HUES64 (cell line): ENCODE results near the gene LRRC1.

Experiments
- H3K27ac ChIP-seq: 2 replicates; pipeline ENCODE4 v1.7.0; 2013; ENCODE audit warnings: low read depth, low read length, inconsistent platforms
- H3K27me3 ChIP-seq: 2 replicates; pipeline ENCODE4 v1.6.1; 2013; ENCODE audit warnings: mild to moderate bottlenecking, low read length; ENCODE audit not compliant: insufficient read depth
- H3K36me3 ChIP-seq: 2 replicates; pipeline ENCODE4 v1.6.1; 2013; ENCODE audit warnings: mild to moderate bottlenecking, low read length; ENCODE audit not compliant: insufficient read depth
- H3K4me1 ChIP-seq: 2 replicates; pipeline ENCODE4 v1.6.1; 2013; ENCODE audit warnings: mild to moderate bottlenecking, low read length, moderate library complexity; ENCODE audit not compliant: insufficient read depth
- H3K4me3 ChIP-seq: 2 replicates; pipeline ENCODE4 v1.5.1; 2013; ENCODE audit warnings: mild to moderate bottlenecking, low read length, moderate library complexity
- H3K9ac ChIP-seq: 2 replicates; pipeline ENCODE4 v1.6.1; 2013; ENCODE audit warnings: mild to moderate bottlenecking, low read depth, low read length
- H3K9me3 ChIP-seq: 2 replicates; pipeline ENCODE4 v1.6.1; 2013; ENCODE audit warnings: low read depth, low read length; ENCODE audit not compliant: insufficient read depth
- WGBS: fragments of 150-250, 120-280 bp; methylation state at CpG from one replicate; pipeline ENCODE4 v1.1.7; 2013; ENCODE audit warnings: missing lambda C conversion rate; 5-methylcytosine and 5-hydroxymethylcytosine counted together

The LRRC1 gene

GRCh38 chr6:53851561-53851960 lies 56.8 kb downstream of the LRRC1 start:
- Histone ChIP-seq H3K9ac (no peak overlapping the region), H3K36me3 (no peaks in the 10 kb centered on the region), H3K27me3 (no peaks in the 10 kb centered on the region), H3K27ac (no peak overlapping the region), H3K4me1 (no peaks in the 10 kb centered on the region), H3K4me3 (no peak overlapping the region), H3K9me3 (no peaks in the 10 kb centered on the region)
- 89% methylated on average over 1 of the region's 2 CpGs for WGBS

- H3K27me3 ChIP-seq, result no peaks in the 10 kb centered on the region
- no peak overlapping the region for H3K4me3 ChIP-seq
- peaks cover 4% of the 10 kb centered on the region; the same call in 1 of the 2 replicates for H3K4me1 ChIP-seq
- H3K9ac ChIP-seq, result no peak overlapping the region
- 65% methylated on average over 2 of the region's 2 CpGs for WGBS
- H3K27ac ChIP-seq, result no peak overlapping the region
- no peaks in the 10 kb centered on the region for H3K9me3 ChIP-seq
- H3K36me3 ChIP-seq, result no peaks in the 10 kb centered on the region
Measured at GRCh38 chr6:53852805-53853204, 58.0 kb downstream of the LRRC1 start.

- Histone ChIP-seq H3K4me3 (no peak overlapping the region), H3K36me3 (no peaks in the 10 kb centered on the region), H3K9me3 (no peaks in the 10 kb centered on the region), H3K4me1 (peaks cover 4% of the 10 kb centered on the region; the same call in 1 of the 2 replicates), H3K27me3 (no peaks in the 10 kb centered on the region), H3K9ac (no peak overlapping the region), H3K27ac (no peak overlapping the region)
- WGBS, result 90% methylated on average over 5 of the region's 5 CpGs
Measured at GRCh38 chr6:53854843-53855567, 60.2 kb downstream of the LRRC1 start.

- Histone ChIP-seq H3K27ac (no peak overlapping the region), H3K4me3 (no peak overlapping the region), H3K27me3 (no peaks in the 10 kb centered on the region), H3K9me3 (no peaks in the 10 kb centered on the region), H3K36me3 (no peaks in the 10 kb centered on the region), H3K9ac (no peak overlapping the region), H3K4me1 (peaks cover 8% of the 10 kb centered on the region)
- WGBS, result 95% methylated on average over 2 of the region's 2 CpGs
Measured at GRCh38 chr6:53855940-53856339, 61.1 kb downstream of the LRRC1 start.

- WGBS, result 75% methylated on average over 8 of the region's 8 CpGs
- Histone ChIP-seq H3K4me3 (no peak overlapping the region), H3K4me1 (peaks cover 13% of the 10 kb centered on the region), H3K36me3 (no peaks in the 10 kb centered on the region), H3K27me3 (no peaks in the 10 kb centered on the region), H3K9ac (no peak overlapping the region), H3K9me3 (no peaks in the 10 kb centered on the region), H3K27ac (no peak overlapping the region)
Measured at GRCh38 chr6:53857318-53858094, 62.7 kb downstream of the LRRC1 start.

GRCh38 chr6:53858196-53858595 lies 63.4 kb downstream of the LRRC1 start:
- Histone ChIP-seq H3K9ac (no peak overlapping the region), H3K4me3 (no peak overlapping the region), H3K27me3 (no peaks in the 10 kb centered on the region), H3K9me3 (no peaks in the 10 kb centered on the region), H3K4me1 (peaks cover 13% of the 10 kb centered on the region), H3K36me3 (no peaks in the 10 kb centered on the region), H3K27ac (no peak overlapping the region)

GRCh38 chr6:53858913-53859312 lies 64.1 kb downstream of the LRRC1 start:
- Histone ChIP-seq H3K4me3 (no peak overlapping the region), H3K4me1 (peaks cover 13% of the 10 kb centered on the region), H3K36me3 (no peaks in the 10 kb centered on the region), H3K27ac (no peak overlapping the region), H3K9me3 (no peaks in the 10 kb centered on the region), H3K9ac (no peak overlapping the region), H3K27me3 (no peaks in the 10 kb centered on the region)
- 95% methylated on average over 2 of the region's 3 CpGs for WGBS

- WGBS, result 94% methylated on average over 2 of the region's 2 CpGs
- Histone ChIP-seq H3K27ac (no peak overlapping the region), H3K27me3 (no peaks in the 10 kb centered on the region), H3K4me3 (no peak overlapping the region), H3K36me3 (no peaks in the 10 kb centered on the region), H3K4me1 (peaks cover 13% of the 10 kb centered on the region), H3K9me3 (no peaks in the 10 kb centered on the region), H3K9ac (no peak overlapping the region)
Measured at GRCh38 chr6:53860511-53860910, 65.7 kb downstream of the LRRC1 start.

GRCh38 chr6:53861518-53861917 lies 66.7 kb downstream of the LRRC1 start:
- Histone ChIP-seq H3K4me1 (peaks cover 13% of the 10 kb centered on the region), H3K9me3 (no peaks in the 10 kb centered on the region), H3K27me3 (no peaks in the 10 kb centered on the region), H3K9ac (no peak overlapping the region), H3K27ac (no peak overlapping the region), H3K36me3 (no peaks in the 10 kb centered on the region), H3K4me3 (no peak overlapping the region)
- 90% methylated on average over 3 of the region's 3 CpGs for WGBS

GRCh38 chr6:53862662-53863462 lies 68.1 kb downstream of the LRRC1 start:
- Histone ChIP-seq H3K9ac (no peak overlapping the region), H3K27me3 (no peaks in the 10 kb centered on the region), H3K4me1 (peaks cover 9% of the 10 kb centered on the region), H3K27ac (no peak overlapping the region), H3K4me3 (no peak overlapping the region), H3K36me3 (no peaks in the 10 kb centered on the region), H3K9me3 (no peaks in the 10 kb centered on the region)
- 83% methylated on average over 7 of the region's 7 CpGs for WGBS

- Histone ChIP-seq H3K4me3 (no peak overlapping the region), H3K4me1 (peaks cover 9% of the 10 kb centered on the region), H3K27ac (no peak overlapping the region), H3K9ac (no peak overlapping the region), H3K9me3 (no peaks in the 10 kb centered on the region), H3K36me3 (no peaks in the 10 kb centered on the region), H3K27me3 (no peaks in the 10 kb centered on the region)
- 95% methylated on average over 5 of the region's 5 CpGs for WGBS
Measured at GRCh38 chr6:53864781-53865180, 70.0 kb downstream of the LRRC1 start.
